Pancreas (tissue), 10 donors: Measurements from ENCODE around the gene EXOC7. TPM values are rescaled to one million over a fixed set of nuclear protein-coding genes. Genes with fewer than 3 reads are reported as not detected.

Experiments
- ATAC-seq, 4 donors: fragments of 200-7000 bp; cut with Tn5 transposase; one replicate each; pipeline versions ENCODE4 v1.8.0 to v1.9.1; 2020; ENCODE audit warnings: mild to moderate bottlenecking in 4 of 4, moderate library complexity in 4 of 4
- DNase-seq, 6 donors: peaks; one replicate each; pipeline ENCODE4 v3.0.0-alpha.2; 2020
- FAIRE-seq: peaks from 2 replicates; lab custom pipeline; 2012; peaks lifted over from hg19 to GRCh38; lab: Jason Lieb, UNC
- H3K27ac ChIP-seq, 4 donors: fragments of 200-600 bp; sonication (generic); 1 replicate in 3 of 4; 2 replicates in 1 of 4; pipeline versions ENCODE4 v1.5.0 to v1.8.0; 2020
- H3K27me3 ChIP-seq, 4 donors: fragments of 200-600 bp; one replicate each; pipeline ENCODE4 v1.8.0; 2021
- H3K36me3 ChIP-seq, 3 donors: fragments of 200-600 bp; sonication (generic) in 1 of 3; one replicate each; pipeline versions ENCODE4 v1.5.0 to v1.8.0; 2020 to 2021
- H3K4me1 ChIP-seq, 3 donors: fragments of 200-600 bp; one replicate each; pipeline ENCODE4 v1.8.0; 2021
- H3K4me3 ChIP-seq, 4 donors: fragments of 200-600 bp; sonication (generic) in 2 of 4; one replicate each; pipeline versions ENCODE4 v1.5.0 to v1.8.0; 2020 to 2021
- H3K9me3 ChIP-seq, 4 donors: fragments of 200-600 bp; one replicate each; pipeline ENCODE4 v1.8.0; 2021
- WGBS, 2 donors: extraction: QIAGEN DNeasy Blood & Tissue Kit; methylation state at CpG; one replicate each; pipeline ENCODE4 v1.1.7; 2013; 5-methylcytosine and 5-hydroxymethylcytosine counted together
- intact Hi-C, 3 donors: fragments of 100-400 bp; cut with DNase I; formaldehyde crosslinking; loops; one replicate each; pipeline versions ENCODE4 v1.11.1 to v1.14.2; 2022
- polyA plus RNA-seq, 2 donors: library from polyadenylated mRNA; stranded (reverse); fragments of 200-250 nt; gene quantifications; one replicate each; pipeline ENCODE4 v1.2.3, GENCODE V29; 2013
- total RNA-seq, 6 donors: library from RNA; stranded (reverse); fragmentation: NEBNext Ultra II Directional in 4 of 6; extraction: Animal tissue kit (Norgen Biotek cat#: 25700) in 4 of 6; gene quantifications; one replicate each; pipeline versions ENCODE4 v1.2.1 to v1.2.4, GENCODE V29; 2021 to 2023
- TF ChIP-seq, protein P1 (sequence below), 4 donors: fragments of 200-600 bp; sonication (generic) in 3 of 4; IDR thresholded peaks; one replicate each; pipeline versions ENCODE4 v1.5.0 to v1.8.0; 2021; ENCODE audit warnings: antibody characterized with exemption in 4 of 4
- donor health status: healthy with polysubstance abuse.
- donor health status: DM: no; HTN: no; CAD: no; lungs with moderate emphysema.
- donor health status: DM: no; HTN: no; CAD: no.
- donor health status: control.
- donor health status: control.
- donor health status: Bipolar disorder and iron deficiency.
- donor health status: DM: yes; HTN: yes; CAD: no.
- donor health status: DM: no; HTN: no; CAD: no.
- donor health status: DM: no; HTN: no; CAD: no.
- donor health status: DM: yes; HTN: yes; CAD: no.

Gene EXOC7
- total and polyA plus RNA-seq, 8 donors, result 38.4 to 103 (median 56.6) TPM

DNA sequence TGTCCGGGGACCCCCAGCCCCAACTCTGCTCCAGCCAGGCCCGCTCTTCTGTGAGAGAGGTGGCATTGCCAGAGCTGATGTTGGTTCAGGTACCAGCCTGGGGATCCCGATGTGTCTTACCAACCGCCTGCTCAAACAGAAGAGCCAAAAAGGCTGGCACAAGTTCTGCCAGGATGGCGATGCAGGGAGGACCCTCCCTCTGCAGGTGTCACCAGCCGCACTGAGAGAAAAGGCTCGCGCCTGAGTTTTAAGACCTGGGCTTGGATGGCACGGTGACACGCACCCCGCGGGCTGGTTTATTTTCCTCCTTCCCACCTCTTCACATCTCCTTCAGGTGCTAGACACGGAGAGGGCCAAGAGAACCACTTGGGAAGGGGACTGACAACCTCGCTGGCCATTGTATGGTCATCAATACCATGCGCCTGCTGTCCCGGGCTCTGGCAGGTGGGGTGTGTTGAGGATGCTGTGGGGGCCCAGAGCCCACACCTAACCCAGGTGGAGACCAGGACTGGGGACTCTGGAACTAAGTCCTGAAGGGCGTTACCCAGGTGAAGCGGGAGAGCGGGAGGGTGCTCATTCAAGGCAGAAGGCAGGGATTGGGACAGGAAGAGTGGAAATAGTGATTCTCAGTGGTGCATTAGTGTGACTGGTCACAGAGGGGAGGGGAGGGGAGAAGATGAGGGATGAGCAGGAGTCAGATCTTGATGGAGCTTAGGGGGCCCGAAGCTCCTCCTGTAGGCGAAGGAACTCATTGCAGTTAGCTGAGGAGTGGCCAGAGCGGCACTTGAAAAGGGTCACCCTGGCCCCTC lies 21.2 kb upstream of the EXOC7 start:
- Histone ChIP-seq H3K27ac (no peak overlapping the region), H3K36me3 (no peaks in the 10 kb centered on the region), H3K27me3 (no peaks in the 10 kb centered on the region), H3K4me1 (peaks cover 0 to 4% (median 0%) of the 10 kb centered on the region in 3 donors), H3K4me3 (no peak overlapping the region), H3K9me3 (no peaks in the 10 kb centered on the region)
- FAIRE-seq (no peak), ATAC-seq (no peak), DNase-seq (no peak)
- intact Hi-C loops, result loop anchor here in 2 of 3 donors (5.0 kb wide), 2 partner anchors 153 to 158 kb away; no protein-coding TSS in a partner anchor
- WGBS, 2 donors, result 80 to 85% methylated on average over 22 of the region's 22 CpGs
- TF ChIP-seq, protein P1, sequence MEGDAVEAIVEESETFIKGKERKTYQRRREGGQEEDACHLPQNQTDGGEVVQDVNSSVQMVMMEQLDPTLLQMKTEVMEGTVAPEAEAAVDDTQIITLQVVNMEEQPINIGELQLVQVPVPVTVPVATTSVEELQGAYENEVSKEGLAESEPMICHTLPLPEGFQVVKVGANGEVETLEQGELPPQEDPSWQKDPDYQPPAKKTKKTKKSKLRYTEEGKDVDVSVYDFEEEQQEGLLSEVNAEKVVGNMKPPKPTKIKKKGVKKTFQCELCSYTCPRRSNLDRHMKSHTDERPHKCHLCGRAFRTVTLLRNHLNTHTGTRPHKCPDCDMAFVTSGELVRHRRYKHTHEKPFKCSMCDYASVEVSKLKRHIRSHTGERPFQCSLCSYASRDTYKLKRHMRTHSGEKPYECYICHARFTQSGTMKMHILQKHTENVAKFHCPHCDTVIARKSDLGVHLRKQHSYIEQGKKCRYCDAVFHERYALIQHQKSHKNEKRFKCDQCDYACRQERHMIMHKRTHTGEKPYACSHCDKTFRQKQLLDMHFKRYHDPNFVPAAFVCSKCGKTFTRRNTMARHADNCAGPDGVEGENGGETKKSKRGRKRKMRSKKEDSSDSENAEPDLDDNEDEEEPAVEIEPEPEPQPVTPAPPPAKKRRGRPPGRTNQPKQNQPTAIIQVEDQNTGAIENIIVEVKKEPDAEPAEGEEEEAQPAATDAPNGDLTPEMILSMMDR (IDR thresholded peaks at IDR 0.05), result no peak

DNA sequence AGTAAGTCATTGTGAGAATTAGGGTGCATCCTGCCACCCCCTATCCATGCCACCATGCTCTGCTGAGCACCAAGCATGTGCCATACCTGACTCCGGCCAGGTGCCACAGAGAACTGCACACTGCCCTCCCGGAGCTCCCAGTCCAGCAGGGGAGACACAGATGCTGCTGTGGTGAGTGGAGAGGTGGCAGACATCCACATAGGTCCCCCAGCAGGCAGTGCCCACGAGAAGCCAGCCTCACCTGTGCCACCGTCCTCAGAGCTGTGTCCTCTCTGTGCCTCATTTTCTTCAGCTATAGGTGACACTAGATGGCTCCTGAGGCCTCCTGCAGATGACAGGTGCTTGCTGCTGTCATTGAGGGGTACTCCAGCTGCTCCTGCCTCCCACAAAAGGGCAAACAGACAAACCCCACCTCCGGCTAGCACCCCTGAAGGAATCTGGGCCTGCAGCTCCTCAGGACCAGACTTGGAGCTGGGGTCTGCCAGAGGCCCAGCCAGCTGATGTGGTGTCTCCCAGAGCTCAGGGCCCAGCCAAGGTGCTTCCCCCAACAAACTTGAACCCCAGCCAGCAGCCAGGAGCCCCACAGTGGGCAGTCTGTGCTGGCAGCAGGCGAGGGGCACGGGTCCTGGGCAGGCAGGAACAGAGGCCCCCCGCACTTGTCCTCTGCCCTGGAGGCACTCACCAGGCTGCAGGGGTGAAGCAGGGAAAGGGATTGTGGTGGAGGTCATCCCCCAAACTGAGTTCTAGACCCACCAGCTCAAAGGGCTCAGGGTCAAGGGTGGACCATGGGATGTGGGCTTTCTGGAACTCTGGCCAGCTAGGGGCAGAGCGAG lies 20.4 kb upstream of the EXOC7 start:
- no peak for ATAC-seq
- H3K4me1 ChIP-seq, result peaks cover 0 to 4% (median 0%) of the 10 kb centered on the region in 3 donors
- no peaks in the 10 kb centered on the region for H3K36me3 ChIP-seq
- no peak for FAIRE-seq
- no peak overlapping the region for H3K27ac ChIP-seq
- WGBS, 2 donors, result 68 to 72% methylated on average over 9 of the region's 9 CpGs
- DNase-seq, result no peak
- no peak overlapping the region for H3K4me3 ChIP-seq
- TF ChIP-seq, protein P1 (IDR thresholded peaks at IDR 0.05), result no peak
- no peaks in the 10 kb centered on the region for H3K9me3 ChIP-seq
- intact Hi-C loops, result loop anchor here in 2 of 3 donors (5.0 kb wide), 2 partner anchors 153 to 158 kb away; no protein-coding TSS in a partner anchor
- no peaks in the 10 kb centered on the region for H3K27me3 ChIP-seq

GRCh38 chr17:76123191-76123499 lies 19.6 kb upstream of the EXOC7 start:
- H3K9me3 ChIP-seq, result no peaks in the 10 kb centered on the region
- no peak overlapping the region for H3K4me3 ChIP-seq
- no peaks in the 10 kb centered on the region for H3K27me3 ChIP-seq
- 77 to 83% methylated on average over 5 of the region's 5 CpGs for WGBS, 2 donors
- peaks cover 0 to 4% (median 0%) of the 10 kb centered on the region in 3 donors for H3K4me1 ChIP-seq
- H3K36me3 ChIP-seq, result no peaks in the 10 kb centered on the region
- no peak for DNase-seq
- no peak for ATAC-seq
- intact Hi-C loops, result loop anchor here in 2 of 3 donors (5.0 kb wide), 2 partner anchors 154 to 159 kb away; no protein-coding TSS in a partner anchor
- H3K27ac ChIP-seq, result no peak overlapping the region
- TF ChIP-seq, protein P1 (IDR thresholded peaks at IDR 0.05), result no peak
- FAIRE-seq, result no peak

GRCh38 chr17:76122431-76123190 lies 19.0 kb upstream of the EXOC7 start:
- H3K27me3 ChIP-seq, result no peaks in the 10 kb centered on the region
- no peak overlapping the region for H3K27ac ChIP-seq
- intact Hi-C loops, result loop anchor here in 2 of 3 donors (5.0 kb wide), 2 partner anchors 155 to 160 kb away; no protein-coding TSS in a partner anchor

More at GRCh38 chr17:76122431-76123190, 19.0 kb upstream of the EXOC7 start:
- DNase-seq (peak in 1 of 6 donors; percentile 66), FAIRE-seq (no peak), ATAC-seq (no peak)
- Histone ChIP-seq H3K4me1 (peaks cover 0 to 4% (median 0%) of the 10 kb centered on the region in 3 donors), H3K36me3 (no peaks in the 10 kb centered on the region), H3K4me3 (no peak overlapping the region), H3K9me3 (no peaks in the 10 kb centered on the region)
- TF ChIP-seq, protein P1 (IDR thresholded peaks at IDR 0.05), result no peak
- 89 to 94% methylated on average over 23 to 24 of the region's 24 CpGs for WGBS, 2 donors
